GM23338 (cell line): Measurements from ENCODE around the gene ZACN. TPM values are rescaled to one million over a fixed set of nuclear protein-coding genes. Genes with fewer than 3 reads are reported as not detected.

ENCODE experiments used
- ATAC-seq: fragments of 200-7000 bp; cut with Tn5 transposase; 3 replicates; pipeline ENCODE4 v1.9.1; 2020
- DNase-seq: peaks from one replicate; pipeline ENCODE4 v3.0.0-alpha.2; 2015; ENCODE audit warnings: low spot score
- H2AFZ ChIP-seq: fragments of 200-600 bp; sonication (generic); 2 replicates; pipeline ENCODE4 v1.8.0; 2016; ENCODE audit warnings: antibody characterized with exemption, mild to moderate bottlenecking, moderate library complexity
- H3F3A ChIP-seq: fragments of 200-600 bp; sonication (generic); replicated peaks from 2 replicates; pipeline ENCODE4 v1.8.0; 2017; ENCODE audit warnings: antibody characterized with exemption, mixed run types, low read depth
- H3K27ac ChIP-seq: fragments of 200-600 bp; sonication (generic); 2 replicates; pipeline ENCODE4 v1.6.1; 2016; ENCODE audit warnings: low read depth
- H3K27me3 ChIP-seq: fragments of 200-600 bp; sonication (generic); 2 replicates; pipeline ENCODE4 v1.8.0; 2016; ENCODE audit warnings: mild to moderate bottlenecking, mixed run types, moderate library complexity; ENCODE audit not compliant: insufficient read depth
- H3K36me3 ChIP-seq: fragments of 200-600 bp; sonication (generic); 2 replicates; pipeline ENCODE4 v1.8.0; 2016; ENCODE audit warnings: mild to moderate bottlenecking; ENCODE audit not compliant: insufficient read depth
- H3K4me1 ChIP-seq: fragments of 200-600 bp; sonication (generic); 2 replicates; pipeline ENCODE4 v1.8.0; 2016; ENCODE audit warnings: mild to moderate bottlenecking, moderate library complexity; ENCODE audit not compliant: insufficient read depth
- H3K4me2 ChIP-seq: fragments of 200-600 bp; sonication (generic); 2 replicates; pipeline ENCODE4 v1.7.1; 2017; ENCODE audit warnings: mixed run types
- H3K4me3 ChIP-seq: fragments of 200-600 bp; sonication (generic); 2 replicates; pipeline ENCODE4 v1.6.1; 2016; ENCODE audit warnings: mixed run types
- H3K79me2 ChIP-seq: fragments of 200-600 bp; sonication (generic); replicated peaks from 2 replicates; pipeline ENCODE4 v1.8.0; 2017; ENCODE audit warnings: mild to moderate bottlenecking; ENCODE audit not compliant: insufficient read depth
- H3K9me2 ChIP-seq: fragments of 200-600 bp; sonication (generic); 2 replicates; pipeline ENCODE4 v1.8.0; 2017; ENCODE audit not compliant: insufficient read depth
- H4K20me1 ChIP-seq: fragments of 200-600 bp; sonication (generic); replicated peaks from 2 replicates; pipeline ENCODE4 v1.8.0; 2017; ENCODE audit warnings: mild to moderate bottlenecking; ENCODE audit not compliant: insufficient read depth
- H3K27ac Mint-ChIP-seq: 2 replicates; pipeline ENCODE4 v1.8.0; 2020; ENCODE audit warnings: inconsistent platforms, mild to moderate bottlenecking, moderate library complexity, mixed read lengths
- H3K27me3 Mint-ChIP-seq: 3 replicates; pipeline ENCODE4 v1.8.0; 2022; ENCODE audit warnings: low read depth, mild to moderate bottlenecking, moderate library complexity, mixed read lengths, inconsistent platforms; ENCODE audit not compliant: insufficient read depth, poor library complexity
- H3K36me3 Mint-ChIP-seq: 3 replicates; pipeline ENCODE4 v1.8.0; 2021; ENCODE audit warnings: low read depth, mild to moderate bottlenecking, inconsistent platforms, moderate library complexity, mixed read lengths
- H3K4me1 Mint-ChIP-seq: 3 replicates; pipeline ENCODE4 v1.8.0; 2020; ENCODE audit warnings: mild to moderate bottlenecking, inconsistent platforms, mixed read lengths
- H3K4me3 Mint-ChIP-seq: 3 replicates; pipeline ENCODE4 v1.8.0; 2021; ENCODE audit warnings: moderate library complexity, mild to moderate bottlenecking, inconsistent platforms, mixed read lengths
- H3K9me3 Mint-ChIP-seq: 3 replicates; pipeline ENCODE4 v1.8.0; 2020; ENCODE audit warnings: moderate library complexity, mild to moderate bottlenecking, inconsistent platforms, mixed read lengths
- JUNB ChIP-seq: IDR thresholded peaks from one replicate; pipeline ENCODE4 v1.6.1; 2016; ENCODE audit warnings: antibody characterized with exemption; ENCODE audit not compliant: unreplicated experiment
- NANOG ChIP-seq: IDR thresholded peaks from 2 replicates; pipeline ENCODE4 v1.6.1; 2016; ENCODE audit warnings: antibody characterized with exemption, borderline replicate concordance
- POLR2AphosphoS5 ChIP-seq: IDR thresholded peaks from 2 replicates; pipeline ENCODE4 v1.6.1; 2016; ENCODE audit warnings: antibody characterized with exemption, low read depth
- ZNF114 ChIP-seq: fragments of 250-450 bp; sonication (Bioruptor Pico); IDR thresholded peaks from 2 replicates; pipeline ENCODE4 v1.5.0; 2020; ENCODE audit warnings: mild to moderate bottlenecking, moderate library complexity
- ZNF331 ChIP-seq: fragments of 250-450 bp; sonication (Bioruptor Pico); IDR thresholded peaks from 2 replicates; pipeline ENCODE4 v1.5.0; 2020; ENCODE audit warnings: low read depth, mild to moderate bottlenecking, moderate library complexity
- polyA plus RNA-seq: library from polyadenylated mRNA; unstranded; fragments of >200 nt; fragmentation: Nextera tagmentation; extraction: Ambion mirVana; gene quantifications from 2 replicates; pipeline ENCODE4 v1.2.1, GENCODE V29; 2016
- total RNA-seq: library from RNA; depleted of rRNA; stranded (reverse); fragments of >200 nt; shearing (Covaris generic); gene quantifications from 2 replicates; pipeline ENCODE4 v1.2.3, GENCODE V29; 2014
- TF ChIP-seq, protein P1 (sequence below): fragments of 250-450 bp; sonication (Bioruptor Pico); IDR thresholded peaks from 2 replicates; pipeline ENCODE4 v1.5.0; 2020; ENCODE audit warnings: mild to moderate bottlenecking, moderate library complexity
- TF ChIP-seq, protein P2 (sequence below): IDR thresholded peaks from one replicate; pipeline ENCODE4 v1.6.1; 2018; ENCODE audit warnings: antibody characterized with exemption; ENCODE audit not compliant: unreplicated experiment

The ZACN gene
- total and polyA plus RNA-seq, 2 experiments from 2014 or later, result 0.47 TPM; not detected in 1

DNA sequence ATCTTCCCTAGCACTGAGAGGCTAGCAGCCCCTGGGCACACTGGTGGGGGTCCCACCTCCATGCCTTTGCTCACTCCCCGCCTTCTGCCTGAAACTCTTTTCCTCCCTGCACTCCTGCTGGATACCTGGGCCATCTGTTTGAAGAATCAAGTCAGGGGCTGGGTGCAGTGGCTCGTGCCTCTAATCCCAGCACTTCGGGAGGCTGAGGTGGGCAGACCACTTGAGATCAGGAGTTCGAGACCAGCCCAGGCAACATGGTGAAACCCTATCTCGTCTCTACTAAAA, 46.4 kb downstream of the ZACN start (continued):
- TF ChIP-seq, protein P1, sequence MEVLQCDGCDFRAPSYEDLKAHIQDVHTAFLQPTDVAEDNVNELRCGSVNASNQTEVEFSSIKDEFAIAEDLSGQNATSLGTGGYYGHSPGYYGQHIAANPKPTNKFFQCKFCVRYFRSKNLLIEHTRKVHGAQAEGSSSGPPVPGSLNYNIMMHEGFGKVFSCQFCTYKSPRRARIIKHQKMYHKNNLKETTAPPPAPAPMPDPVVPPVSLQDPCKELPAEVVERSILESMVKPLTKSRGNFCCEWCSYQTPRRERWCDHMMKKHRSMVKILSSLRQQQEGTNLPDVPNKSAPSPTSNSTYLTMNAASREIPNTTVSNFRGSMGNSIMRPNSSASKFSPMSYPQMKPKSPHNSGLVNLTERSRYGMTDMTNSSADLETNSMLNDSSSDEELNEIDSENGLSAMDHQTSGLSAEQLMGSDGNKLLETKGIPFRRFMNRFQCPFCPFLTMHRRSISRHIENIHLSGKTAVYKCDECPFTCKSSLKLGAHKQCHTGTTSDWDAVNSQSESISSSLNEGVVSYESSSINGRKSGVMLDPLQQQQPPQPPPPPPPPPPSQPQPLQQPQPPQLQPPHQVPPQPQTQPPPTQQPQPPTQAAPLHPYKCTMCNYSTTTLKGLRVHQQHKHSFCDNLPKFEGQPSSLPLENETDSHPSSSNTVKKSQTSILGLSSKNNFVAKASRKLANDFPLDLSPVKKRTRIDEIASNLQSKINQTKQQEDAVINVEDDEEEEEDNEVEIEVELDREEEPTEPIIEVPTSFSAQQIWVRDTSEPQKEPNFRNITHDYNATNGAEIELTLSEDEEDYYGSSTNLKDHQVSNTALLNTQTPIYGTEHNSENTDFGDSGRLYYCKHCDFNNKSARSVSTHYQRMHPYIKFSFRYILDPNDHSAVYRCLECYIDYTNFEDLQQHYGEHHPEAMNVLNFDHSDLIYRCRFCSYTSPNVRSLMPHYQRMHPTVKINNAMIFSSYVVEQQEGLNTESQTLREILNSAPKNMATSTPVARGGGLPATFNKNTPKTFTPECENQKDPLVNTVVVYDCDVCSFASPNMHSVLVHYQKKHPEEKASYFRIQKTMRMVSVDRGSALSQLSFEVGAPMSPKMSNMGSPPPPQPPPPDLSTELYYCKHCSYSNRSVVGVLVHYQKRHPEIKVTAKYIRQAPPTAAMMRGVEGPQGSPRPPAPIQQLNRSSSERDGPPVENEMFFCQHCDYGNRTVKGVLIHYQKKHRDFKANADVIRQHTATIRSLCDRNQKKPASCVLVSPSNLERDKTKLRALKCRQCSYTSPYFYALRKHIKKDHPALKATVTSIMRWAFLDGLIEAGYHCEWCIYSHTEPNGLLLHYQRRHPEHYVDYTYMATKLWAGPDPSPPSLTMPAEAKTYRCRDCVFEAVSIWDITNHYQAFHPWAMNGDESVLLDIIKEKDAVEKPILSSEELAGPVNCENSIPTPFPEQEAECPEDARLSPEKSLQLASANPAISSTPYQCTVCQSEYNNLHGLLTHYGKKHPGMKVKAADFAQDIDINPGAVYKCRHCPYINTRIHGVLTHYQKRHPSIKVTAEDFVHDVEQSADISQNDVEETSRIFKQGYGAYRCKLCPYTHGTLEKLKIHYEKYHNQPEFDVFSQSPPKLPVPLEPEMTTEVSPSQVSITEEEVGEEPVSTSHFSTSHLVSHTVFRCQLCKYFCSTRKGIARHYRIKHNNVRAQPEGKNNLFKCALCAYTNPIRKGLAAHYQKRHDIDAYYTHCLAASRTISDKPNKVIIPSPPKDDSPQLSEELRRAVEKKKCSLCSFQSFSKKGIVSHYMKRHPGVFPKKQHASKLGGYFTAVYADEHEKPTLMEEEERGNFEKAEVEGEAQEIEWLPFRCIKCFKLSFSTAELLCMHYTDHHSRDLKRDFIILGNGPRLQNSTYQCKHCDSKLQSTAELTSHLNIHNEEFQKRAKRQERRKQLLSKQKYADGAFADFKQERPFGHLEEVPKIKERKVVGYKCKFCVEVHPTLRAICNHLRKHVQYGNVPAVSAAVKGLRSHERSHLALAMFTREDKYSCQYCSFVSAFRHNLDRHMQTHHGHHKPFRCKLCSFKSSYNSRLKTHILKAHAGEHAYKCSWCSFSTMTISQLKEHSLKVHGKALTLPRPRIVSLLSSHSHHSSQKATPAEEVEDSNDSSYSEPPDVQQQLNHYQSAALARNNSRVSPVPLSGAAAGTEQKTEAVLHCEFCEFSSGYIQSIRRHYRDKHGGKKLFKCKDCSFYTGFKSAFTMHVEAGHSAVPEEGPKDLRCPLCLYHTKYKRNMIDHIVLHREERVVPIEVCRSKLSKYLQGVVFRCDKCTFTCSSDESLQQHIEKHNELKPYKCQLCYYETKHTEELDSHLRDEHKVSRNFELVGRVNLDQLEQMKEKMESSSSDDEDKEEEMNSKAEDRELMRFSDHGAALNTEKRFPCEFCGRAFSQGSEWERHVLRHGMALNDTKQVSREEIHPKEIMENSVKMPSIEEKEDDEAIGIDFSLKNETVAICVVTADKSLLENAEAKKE (CRISPR knock-in tag), result no peak

DNA sequence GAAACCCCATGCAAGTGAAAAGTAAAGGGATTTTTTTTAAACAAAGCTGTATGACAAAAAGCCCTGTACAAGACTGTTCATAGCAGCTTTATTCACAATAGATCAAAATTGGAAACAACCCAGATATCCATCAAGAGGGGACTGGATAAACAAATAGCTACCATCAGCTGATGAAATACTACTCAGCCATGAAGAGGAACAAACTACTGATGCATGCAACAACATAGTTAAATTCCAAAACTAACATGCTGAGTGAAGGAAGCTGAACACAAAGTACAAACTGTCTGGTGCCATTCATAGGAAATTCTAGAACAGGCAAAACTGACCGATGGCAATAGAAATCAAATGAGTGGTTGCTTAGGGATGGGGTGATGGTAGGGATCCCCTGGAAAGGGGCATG, 46.9 kb downstream of the ZACN start:
- peaks cover 9% of the 10 kb centered on the region; the same call in 1 of the 2 replicates for H3F3A ChIP-seq
- no peak for TF ChIP-seq ZNF331 (CRISPR knock-in tag)
- TF ChIP-seq NANOG, result no peak
- TF ChIP-seq, protein P2, sequence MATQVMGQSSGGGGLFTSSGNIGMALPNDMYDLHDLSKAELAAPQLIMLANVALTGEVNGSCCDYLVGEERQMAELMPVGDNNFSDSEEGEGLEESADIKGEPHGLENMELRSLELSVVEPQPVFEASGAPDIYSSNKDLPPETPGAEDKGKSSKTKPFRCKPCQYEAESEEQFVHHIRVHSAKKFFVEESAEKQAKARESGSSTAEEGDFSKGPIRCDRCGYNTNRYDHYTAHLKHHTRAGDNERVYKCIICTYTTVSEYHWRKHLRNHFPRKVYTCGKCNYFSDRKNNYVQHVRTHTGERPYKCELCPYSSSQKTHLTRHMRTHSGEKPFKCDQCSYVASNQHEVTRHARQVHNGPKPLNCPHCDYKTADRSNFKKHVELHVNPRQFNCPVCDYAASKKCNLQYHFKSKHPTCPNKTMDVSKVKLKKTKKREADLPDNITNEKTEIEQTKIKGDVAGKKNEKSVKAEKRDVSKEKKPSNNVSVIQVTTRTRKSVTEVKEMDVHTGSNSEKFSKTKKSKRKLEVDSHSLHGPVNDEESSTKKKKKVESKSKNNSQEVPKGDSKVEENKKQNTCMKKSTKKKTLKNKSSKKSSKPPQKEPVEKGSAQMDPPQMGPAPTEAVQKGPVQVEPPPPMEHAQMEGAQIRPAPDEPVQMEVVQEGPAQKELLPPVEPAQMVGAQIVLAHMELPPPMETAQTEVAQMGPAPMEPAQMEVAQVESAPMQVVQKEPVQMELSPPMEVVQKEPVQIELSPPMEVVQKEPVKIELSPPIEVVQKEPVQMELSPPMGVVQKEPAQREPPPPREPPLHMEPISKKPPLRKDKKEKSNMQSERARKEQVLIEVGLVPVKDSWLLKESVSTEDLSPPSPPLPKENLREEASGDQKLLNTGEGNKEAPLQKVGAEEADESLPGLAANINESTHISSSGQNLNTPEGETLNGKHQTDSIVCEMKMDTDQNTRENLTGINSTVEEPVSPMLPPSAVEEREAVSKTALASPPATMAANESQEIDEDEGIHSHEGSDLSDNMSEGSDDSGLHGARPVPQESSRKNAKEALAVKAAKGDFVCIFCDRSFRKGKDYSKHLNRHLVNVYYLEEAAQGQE, result no peak
- TF ChIP-seq ZNF114, result no peak
- no peak for TF ChIP-seq JUNB
- TF ChIP-seq, protein P1 (CRISPR knock-in tag), result no peak
- no peak for TF ChIP-seq POLR2AphosphoS5

More for the DNA sequence above, 46.9 kb downstream of the ZACN start:
- Histone ChIP-seq H3K27ac (no peak overlapping the region), H3K4me3 (no peak overlapping the region), H3K9me2 (no peaks in the 10 kb centered on the region), H4K20me1 (no peaks in the 10 kb centered on the region), H3K4me2 (no peak overlapping the region), H3K36me3 (no peaks in the 10 kb centered on the region), H3K27me3 (peaks cover 16% of the 10 kb centered on the region), H3K79me2 (no peaks in the 10 kb centered on the region), H3K4me1 (peaks cover 25% of the 10 kb centered on the region), H2AFZ (no peak overlapping the region)
- Mint-ChIP-seq H3K27me3 (peaks cover 25% of the 10 kb centered on the region), H3K4me1 (peaks cover 26% of the 10 kb centered on the region), H3K36me3 (no peaks in the 10 kb centered on the region), H3K9me3 (no peaks in the 10 kb centered on the region; the same call in 2 of the 3 replicates), H3K27ac (no peak overlapping the region), H3K4me3 (no peak overlapping the region)
- ATAC-seq (no peak), DNase-seq (no peak)
